ENCODE data around the gene TTR. TPM values are rescaled to one million over a fixed set of nuclear protein-coding genes. Genes with fewer than 3 reads are reported as not detected.

Gene TTR
- total RNA-seq, 1 donor from 2014 or later: not detected

Other genes starting within 250 kb of the TTR start
- not detected in 2 replicates for gene DSG4, start 215.1 kb upstream of the TTR start, total RNA-seq
- not detected in 2 replicates for gene DSG3, start 144.1 kb upstream of the TTR start, total RNA-seq
- gene DSG2, start 93.7 kb upstream of the TTR start, total RNA-seq: 1.4 and 1.7 TPM in 2 replicates
- gene B4GALT6, start 92.7 kb downstream of the TTR start, total RNA-seq: 4.2 and 4.3 TPM in 2 replicates
- not detected in 2 replicates for gene SLC25A52, start 169.0 kb downstream of the TTR start, total RNA-seq